ENCODE measurements around the gene OPN5. TPM values are rescaled to one million over a fixed set of nuclear protein-coding genes. Genes with fewer than 3 reads are reported as not detected.

OPN5 gene
- total and polyA plus RNA-seq, 12 donors: 0.16 TPM; not detected in 11

DNA sequence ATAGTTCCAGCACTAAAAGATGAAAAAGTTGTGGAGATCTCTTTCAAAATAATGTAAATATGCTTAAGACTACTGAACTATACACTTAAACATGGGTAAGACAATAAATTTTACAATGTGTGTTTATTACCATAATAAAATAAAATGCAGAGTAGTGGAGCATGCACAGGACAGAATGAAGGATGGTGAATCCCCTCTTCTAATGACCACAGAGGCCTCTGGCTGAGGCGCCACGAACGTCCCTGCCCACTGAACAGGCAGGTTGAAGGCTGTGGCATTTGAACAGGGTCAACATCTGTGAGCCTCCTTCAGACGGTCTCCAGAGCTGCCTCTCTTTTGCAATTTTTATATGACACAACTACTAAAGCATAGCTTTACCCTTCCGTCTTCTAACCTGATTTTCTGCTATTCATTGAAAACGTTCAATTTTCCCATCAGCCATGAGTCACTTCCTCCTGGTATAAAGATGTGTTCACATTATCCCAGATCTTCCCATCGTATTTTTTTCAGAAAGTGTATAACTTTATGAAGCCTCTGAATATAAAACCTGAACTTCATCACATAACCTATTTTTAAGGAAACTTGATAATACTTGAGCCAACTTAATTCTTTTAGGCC, 45.6 kb upstream of the OPN5 start:
- Histone ChIP-seq H3K9me3 (replicated peaks in 1 of 3) (no peaks in the 10 kb centered on the region), H3K27ac (no peak overlapping the region), H3K27me3 (no peaks in the 10 kb centered on the region), H3K4me1 (replicated peaks in 1 of 2) (no peaks in the 10 kb centered on the region), H3K36me3 (replicated peaks in 1 of 2) (no peaks in the 10 kb centered on the region), H3K4me3 (no peak overlapping the region)
- no peak for DNase-seq
- WGBS, 4 donors: 60 to 72% (median 66%) methylated on average over 7 of the region's 7 CpGs
- TF ChIP-seq, protein P1, sequence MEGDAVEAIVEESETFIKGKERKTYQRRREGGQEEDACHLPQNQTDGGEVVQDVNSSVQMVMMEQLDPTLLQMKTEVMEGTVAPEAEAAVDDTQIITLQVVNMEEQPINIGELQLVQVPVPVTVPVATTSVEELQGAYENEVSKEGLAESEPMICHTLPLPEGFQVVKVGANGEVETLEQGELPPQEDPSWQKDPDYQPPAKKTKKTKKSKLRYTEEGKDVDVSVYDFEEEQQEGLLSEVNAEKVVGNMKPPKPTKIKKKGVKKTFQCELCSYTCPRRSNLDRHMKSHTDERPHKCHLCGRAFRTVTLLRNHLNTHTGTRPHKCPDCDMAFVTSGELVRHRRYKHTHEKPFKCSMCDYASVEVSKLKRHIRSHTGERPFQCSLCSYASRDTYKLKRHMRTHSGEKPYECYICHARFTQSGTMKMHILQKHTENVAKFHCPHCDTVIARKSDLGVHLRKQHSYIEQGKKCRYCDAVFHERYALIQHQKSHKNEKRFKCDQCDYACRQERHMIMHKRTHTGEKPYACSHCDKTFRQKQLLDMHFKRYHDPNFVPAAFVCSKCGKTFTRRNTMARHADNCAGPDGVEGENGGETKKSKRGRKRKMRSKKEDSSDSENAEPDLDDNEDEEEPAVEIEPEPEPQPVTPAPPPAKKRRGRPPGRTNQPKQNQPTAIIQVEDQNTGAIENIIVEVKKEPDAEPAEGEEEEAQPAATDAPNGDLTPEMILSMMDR (IDR thresholded peaks at IDR 0.05): no peak
- TF ChIP-seq POLR2A (IDR thresholded peaks at IDR 0.05): no peak
- intact Hi-C loops (cut with DNase I): no loop called here

DNA sequence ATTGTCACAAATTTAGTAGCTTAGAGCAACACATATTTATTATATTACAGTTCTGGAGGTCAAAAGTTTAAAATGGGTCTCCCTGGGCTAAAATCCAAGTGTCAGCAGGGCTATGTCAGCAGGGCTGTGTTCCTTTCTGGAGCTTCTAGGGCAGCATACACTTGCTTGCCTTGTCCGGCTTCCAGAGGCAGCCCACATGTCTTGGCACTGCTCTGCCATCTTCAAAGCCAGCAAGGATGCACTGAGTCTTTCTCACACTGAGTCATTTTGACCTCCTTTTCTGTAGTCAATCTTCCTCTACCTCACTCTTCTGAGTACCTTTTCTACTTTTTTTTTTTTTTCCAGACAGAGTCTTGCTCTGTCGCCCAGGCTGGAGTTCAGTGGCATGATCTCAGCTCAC, 44.4 kb upstream of the OPN5 start:
- Histone ChIP-seq H3K27me3 (no peaks in the 10 kb centered on the region), H3K4me1 (replicated peaks in 1 of 2) (no peaks in the 10 kb centered on the region), H3K27ac (no peak overlapping the region), H3K9me3 (replicated peaks in 1 of 3) (no peaks in the 10 kb centered on the region), H3K36me3 (replicated peaks in 1 of 2) (no peaks in the 10 kb centered on the region), H3K4me3 (no peak overlapping the region)
- TF ChIP-seq POLR2A (IDR thresholded peaks at IDR 0.05): no peak
- TF ChIP-seq, protein P1 (IDR thresholded peaks at IDR 0.05): no peak
- intact Hi-C loops (cut with DNase I): no loop called here
- 62 to 84% (median 74%) methylated on average over 2 of the region's 2 CpGs for WGBS, 4 donors
- DNase-seq: no peak

DNA sequence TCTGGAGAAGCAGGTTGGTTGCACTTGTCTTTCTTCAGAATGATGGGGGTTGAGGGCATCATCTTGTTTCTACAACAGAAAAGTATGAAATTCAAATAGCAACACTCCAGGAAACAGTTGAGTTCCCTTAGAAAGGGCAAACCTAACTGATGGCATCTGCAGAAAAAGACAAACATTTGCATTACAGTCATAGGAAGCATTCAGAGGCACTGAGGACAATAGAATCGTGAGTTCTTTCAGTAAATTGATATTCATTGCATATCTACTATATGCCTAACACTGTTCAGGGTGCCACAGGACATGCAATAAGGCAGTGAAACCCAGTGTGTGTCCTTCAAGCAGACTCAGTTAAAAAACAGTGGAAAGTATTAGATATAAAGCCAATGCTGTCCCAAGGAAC, 41.1 kb upstream of the OPN5 start:
- Histone ChIP-seq H3K4me1 (replicated peaks in 1 of 2) (no peaks in the 10 kb centered on the region), H3K27me3 (no peaks in the 10 kb centered on the region), H3K36me3 (replicated peaks in 1 of 2) (no peaks in the 10 kb centered on the region), H3K4me3 (no peak overlapping the region), H3K27ac (no peak overlapping the region), H3K9me3 (replicated peaks in 1 of 3) (no peaks in the 10 kb centered on the region)
- no peak for TF ChIP-seq POLR2A (IDR thresholded peaks at IDR 0.05)
- TF ChIP-seq, protein P1 (IDR thresholded peaks at IDR 0.05): no peak
- WGBS, 4 donors: 57 to 85% (median 70%) methylated on average over 1 of the region's 1 CpG
- no peak for DNase-seq
- intact Hi-C loops (cut with DNase I): no loop called here

DNA sequence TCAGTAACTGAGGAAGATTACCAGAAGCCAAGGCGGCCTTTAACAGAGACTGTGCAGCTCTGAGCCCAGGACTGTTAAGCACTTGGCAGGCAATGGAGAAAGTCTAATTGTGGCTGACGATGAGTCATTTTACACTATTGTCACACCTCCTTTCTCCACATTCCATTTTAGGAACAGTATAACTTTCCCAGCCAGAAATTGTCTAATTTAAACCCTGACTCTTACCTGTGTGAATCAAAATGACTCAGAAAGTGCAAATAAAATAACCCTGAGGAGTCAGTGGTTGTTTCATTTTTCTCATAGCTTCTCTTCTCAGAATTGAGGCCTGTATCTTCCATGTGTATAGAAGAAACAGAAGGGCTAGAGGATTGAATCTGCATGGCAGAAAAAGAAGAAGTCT, 40.0 kb upstream of the OPN5 start:
- TF ChIP-seq POLR2A (IDR thresholded peaks at IDR 0.05): no peak
- TF ChIP-seq, protein P1 (IDR thresholded peaks at IDR 0.05): no peak
- no peaks in the 10 kb centered on the region for H3K27me3 ChIP-seq
- H3K9me3 ChIP-seq (replicated peaks in 1 of 3): no peaks in the 10 kb centered on the region
- H3K27ac ChIP-seq: no peak overlapping the region
- H3K36me3 ChIP-seq (replicated peaks in 1 of 2): no peaks in the 10 kb centered on the region
- no peaks in the 10 kb centered on the region for H3K4me1 ChIP-seq (replicated peaks in 1 of 2)
- no peak overlapping the region for H3K4me3 ChIP-seq
- intact Hi-C loops (cut with DNase I): no loop called here
- no peak for DNase-seq
- WGBS, 4 donors: 80 to 93% (median 84%) methylated on average over 2 of the region's 2 CpGs

All from adrenal gland (tissue), 12 donors.